HG03571 (cell line): ENCODE measurements around the gene EBF3.

Experiments used
- ATAC-seq: cut with Tn5 transposase; IDR thresholded peaks from one replicate; pipeline ENCODE4 v1.9.1; 2021; ENCODE audit not compliant: unreplicated experiment

The EBF3 gene

DNA sequence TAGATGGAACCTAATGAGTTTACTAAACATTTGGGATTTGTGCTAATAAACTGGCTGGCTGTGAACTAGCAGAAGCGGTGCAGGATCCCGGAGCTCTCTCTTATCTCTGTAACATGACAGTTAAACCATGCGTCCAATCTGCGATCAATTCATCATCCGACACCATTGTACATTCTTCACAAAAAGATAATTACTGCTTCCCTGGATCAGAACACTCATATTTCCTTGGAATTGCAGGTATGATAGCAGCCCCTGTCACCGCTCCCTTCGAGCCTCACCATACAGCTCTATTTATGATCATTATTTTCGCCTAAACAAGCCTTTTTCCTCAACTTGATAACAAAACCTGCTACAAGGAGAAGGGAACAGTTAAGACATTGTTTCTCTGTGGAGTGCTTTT lies 18.5 kb downstream of the EBF3 start:
- no peak for ATAC-seq

DNA sequence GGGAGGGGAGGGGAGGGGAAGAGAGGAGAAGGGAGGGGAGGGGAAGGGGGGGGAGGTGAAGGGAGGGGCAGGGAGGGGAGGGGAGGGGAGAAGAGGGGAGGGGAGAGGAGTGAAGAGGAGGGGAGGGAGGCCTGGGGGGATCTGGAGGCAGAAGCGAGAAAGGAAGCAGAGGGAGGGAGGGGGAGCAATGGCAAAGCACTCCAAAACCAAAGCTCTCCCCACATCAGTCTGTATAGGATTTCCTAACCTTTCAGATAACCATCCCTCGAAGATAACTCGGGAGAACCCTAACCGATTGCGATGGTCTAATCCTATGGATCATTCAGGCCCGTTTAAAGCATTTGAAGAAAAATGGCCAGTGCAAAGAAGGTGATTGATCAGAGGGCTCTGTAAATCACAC lies 19.0 kb downstream of the EBF3 start:
- no peak for ATAC-seq

DNA sequence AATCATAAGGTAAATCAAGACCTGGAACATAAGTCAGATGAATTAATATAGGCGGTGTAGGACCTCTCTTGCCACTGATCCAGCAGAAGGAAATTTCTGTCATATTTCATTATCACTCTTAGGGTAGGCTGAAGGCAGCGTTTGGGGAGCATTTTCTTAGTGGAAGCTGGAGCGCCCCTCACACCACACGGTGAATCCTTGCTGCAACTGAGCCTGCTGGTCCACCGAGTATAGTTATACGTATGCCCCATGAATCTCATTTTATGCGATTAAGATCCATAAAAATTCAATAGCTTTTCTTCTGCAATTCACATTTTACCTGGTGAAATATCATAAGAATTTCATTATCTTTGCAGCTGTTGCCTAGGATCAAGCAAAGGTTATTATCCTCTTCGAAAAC lies 19.6 kb downstream of the EBF3 start:
- no peak for ATAC-seq

DNA sequence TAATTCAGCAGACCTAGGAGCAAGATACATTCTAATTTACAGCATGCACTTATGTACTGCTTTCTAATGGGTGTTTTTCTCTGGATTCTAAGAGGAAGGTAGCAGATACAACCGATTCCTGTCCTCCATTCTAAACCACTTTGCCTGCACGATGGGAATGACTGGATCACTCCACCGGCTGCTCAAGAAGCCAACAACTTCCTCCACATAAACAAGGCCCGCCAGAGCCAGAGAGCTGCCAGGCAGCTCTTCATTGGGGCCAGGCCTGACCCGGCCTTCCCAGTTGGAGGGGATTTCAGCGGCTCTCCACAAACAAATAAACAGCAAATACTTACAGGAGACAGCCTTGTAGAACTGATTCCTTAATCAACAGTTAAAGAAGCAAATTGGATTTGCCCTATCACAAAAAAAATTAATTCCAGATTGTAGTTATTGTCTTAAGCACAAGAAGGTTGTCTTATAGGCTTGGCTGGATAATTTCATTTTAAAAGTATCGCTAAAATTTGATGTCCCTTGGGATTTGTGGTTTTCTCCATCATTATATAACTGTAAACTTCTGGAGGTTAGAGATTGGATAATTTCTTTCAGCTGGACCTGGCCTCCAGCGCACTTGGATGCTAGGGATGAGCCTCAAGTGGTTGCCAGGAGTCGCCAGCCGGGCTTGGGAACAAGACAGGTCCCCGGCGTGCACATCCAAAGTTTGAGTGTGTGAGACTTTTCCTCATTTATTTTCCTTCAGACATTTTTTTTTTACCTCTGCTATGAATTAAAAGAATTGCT lies 20.9 kb downstream of the EBF3 start:
- ATAC-seq, result no peak

DNA sequence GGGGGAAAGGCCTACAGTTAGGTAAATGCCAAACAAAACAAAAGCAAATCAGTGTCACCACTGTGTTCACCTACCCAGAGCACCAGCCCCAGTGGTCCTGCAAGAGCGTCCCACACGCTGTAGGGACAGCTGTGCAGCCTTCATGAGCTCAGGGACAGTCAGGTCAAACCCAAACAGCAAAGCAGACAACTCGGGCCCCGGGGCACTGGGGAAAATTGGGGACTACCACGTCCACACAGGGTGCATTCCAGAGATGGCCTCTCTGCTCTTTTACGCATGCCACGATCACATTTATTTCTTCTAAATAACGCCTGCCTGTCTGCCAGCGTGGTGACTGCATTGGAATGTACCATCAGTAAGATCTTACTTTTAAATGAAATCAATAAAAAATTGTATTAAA lies 21.7 kb downstream of the EBF3 start:
- no peak for ATAC-seq

DNA sequence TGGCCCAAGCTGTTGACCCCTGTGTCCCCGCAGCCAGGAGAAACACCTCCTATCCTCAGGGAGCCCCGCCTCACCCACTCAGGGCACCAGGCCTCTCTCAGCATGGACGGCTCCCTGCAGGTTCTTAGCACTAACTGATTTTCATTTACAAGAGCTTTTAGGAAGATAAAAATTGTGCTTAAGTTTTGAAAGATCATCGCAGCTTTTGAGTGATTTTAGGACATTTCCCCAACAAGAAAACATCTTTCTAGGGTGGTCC lies 22.1 kb downstream of the EBF3 start:
- no peak for ATAC-seq

DNA sequence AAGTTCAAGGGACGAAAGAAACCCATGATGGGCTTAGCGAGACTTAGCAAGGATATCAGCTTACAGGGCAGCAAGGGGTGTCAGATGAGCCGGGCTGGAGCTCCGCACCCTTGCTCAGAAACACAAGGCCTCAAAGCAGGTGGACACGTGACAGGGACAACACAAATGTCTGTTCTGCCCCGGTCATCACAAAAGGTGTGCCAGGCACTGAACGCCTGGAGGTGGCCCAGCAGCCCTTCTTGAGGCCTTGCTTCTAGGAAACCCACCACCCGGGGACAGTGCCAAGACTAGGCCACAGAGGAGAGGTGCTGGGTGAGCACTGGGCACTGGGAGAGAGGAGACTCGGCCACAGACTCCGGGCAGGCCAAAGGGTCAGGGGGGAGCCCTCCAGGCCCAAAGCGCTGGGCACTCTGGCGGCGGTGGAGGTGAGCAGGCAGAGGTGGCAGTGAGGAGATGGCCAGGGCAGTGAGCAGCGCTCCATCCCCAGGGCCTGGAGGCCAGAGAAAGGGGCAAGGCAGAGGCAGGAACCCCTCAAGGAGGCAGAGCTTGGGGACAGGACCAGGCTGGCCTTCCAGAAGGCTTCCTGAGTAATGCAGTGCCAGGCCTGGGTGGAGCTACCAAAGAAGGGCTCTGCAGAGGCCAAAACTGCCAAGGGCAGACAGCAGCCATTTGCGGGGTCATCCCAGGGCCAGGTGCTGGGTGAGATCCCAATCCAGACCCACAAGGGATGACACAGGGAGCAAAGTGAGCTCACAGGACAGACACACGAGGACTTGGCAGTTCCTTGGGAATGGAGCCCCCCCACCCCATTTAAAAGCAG lies 22.7 kb downstream of the EBF3 start:
- no peak for ATAC-seq

DNA sequence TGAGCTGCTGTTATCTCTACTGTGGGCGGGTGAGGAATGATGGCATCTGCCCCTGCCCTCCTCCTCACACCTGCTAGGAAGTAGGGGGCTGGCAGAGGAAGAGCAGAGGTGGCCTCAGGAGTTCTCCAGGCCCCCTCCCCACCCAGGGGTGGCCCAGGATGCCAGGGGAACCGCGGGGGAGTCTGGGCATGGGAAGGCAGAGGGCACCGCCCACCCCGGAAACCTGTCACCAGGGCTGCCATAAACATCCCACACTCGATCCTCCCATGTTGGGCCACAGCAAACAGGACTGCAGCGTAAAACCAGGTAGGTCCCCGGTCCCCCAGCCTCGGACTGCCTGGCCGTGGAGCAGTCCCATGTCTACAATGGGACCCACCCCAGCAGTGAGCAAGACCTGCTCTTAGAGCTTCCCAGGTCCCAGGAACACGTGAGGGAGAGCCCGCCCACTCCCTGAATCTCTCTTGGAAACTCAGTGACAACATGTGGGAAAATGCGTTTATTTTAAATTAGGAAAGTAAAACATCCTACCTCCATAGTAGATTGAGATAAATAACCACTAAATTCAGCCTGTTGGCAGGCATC lies 23.4 kb downstream of the EBF3 start:
- no peak for ATAC-seq

DNA sequence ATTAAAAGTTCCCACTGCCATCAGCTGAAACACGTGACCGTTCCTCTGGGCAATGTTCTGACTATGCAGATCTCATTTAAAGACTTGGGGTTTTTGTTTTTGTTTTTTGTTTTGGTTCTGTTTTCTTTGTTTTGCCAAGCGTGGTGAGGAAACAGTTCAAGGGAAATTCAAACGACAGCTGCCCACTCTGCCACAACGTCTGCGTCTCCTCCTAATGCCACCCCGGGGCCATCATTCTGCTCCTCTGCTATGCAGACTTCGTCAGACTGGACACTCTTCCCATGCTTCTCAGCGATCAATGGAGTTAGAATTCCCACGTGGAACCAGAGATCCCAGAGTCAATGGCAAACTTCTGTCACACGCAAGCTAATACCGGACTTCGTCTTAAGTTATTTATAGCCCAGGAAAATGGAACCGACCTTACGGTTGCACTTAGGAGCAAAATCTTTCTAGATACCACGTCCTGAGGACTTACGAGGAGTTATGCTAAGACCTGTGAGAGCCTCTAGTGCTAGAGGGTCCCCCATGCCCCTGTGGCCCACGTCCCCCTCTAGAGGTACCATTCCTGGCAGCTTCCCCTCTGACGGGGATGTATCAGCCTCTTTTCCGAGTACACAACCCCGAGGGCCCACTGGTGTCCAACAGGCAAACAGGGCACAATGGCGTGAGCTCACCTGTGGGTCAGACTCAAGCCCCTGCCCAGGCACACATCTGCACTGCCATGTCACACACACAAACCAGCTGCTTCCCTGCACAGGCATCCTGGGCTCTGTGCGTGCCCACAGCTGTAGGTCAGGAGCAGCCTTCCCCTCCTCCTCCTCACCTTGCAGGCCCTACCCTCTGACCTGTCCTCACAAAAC lies 24.4 kb downstream of the EBF3 start:
- no peak for ATAC-seq

DNA sequence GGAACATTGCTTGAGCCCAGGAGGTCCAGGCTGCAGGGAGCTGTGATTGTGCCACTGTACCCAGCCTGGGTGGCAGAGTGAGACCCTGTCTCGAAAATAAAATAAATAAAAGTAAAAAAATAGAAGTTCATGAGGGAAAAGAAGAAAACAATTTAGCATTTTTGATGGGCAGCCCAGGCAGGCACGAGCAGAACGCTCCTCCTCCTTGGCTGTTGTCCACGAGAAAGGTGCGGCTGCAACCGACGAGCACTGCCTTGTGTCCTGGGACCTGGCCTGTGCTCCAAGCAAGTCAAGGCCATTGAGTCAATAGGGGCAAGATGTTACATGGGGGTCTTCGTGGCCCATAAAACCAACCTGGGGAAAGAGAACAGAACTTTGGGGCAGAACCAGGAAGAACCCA lies 25.6 kb downstream of the EBF3 start:
- no peak for ATAC-seq

DNA sequence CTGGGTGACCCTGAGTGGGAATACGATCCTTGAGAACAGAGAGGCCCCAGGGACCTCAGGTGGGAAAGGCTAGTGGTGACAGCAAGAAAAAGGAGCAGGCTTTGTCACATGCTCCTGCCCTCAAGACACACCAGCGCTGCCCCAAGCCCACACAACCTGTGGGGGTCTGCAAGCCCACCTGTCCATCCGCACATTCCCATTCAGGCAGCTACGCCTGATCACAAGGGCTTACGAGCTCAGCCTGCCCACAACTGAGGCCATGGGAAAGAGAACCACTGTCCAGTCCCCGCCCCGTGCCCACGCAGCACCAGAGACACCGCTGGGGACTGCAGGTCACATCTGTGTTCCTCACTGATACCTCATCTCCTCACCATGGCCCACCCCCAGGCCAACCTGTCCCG lies 26.7 kb downstream of the EBF3 start:
- no peak for ATAC-seq

DNA sequence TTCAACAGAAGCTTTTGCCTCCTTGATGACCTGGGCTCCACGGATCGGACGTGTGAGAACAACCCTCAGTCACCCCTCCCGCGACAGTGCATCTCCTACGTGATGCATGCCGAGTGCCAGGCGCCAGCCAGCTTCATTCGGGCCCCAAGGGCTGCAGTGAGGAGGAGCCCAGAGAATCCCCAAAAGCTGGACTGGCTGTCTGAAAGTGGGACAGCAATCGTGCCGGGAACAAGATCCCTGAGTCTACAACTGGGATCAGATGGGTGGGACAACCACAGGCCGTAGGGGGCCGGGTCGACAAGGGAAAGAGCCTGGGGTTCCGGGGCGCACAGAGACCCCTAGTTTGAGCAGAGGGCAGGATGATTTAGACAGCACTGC lies 27.2 kb downstream of the EBF3 start:
- no peak for ATAC-seq

DNA sequence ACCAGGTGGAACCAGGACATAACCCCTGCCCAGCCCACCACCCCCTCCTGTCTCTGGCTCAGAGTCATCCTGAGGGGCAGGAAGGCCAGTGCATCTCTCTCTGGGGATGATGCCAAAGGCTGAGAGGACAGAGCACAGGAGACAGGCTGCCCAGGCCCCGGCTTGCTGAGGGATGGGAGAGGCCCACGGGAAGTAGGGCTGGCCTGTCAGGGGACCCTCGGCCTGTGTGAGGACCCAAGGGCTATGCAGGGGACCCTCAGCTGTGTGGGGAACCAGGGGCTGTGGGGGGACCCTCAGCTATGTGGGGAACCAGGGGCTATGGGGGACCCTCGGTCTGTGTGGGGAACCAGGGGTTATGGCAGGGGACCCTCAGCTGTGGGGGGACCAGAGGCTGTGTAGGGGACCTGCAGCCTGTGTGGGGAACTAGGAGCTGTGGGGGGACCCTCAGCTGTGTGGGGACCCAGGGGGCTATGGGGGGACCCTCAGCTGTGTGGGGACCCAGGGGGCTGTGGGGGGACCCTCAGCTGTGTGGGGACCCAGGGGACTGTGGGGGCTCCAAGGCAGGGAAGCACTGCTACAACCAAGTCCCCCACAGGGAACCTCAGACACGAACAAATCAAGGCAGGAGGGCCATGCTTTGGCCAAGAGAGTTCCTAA lies 27.7 kb downstream of the EBF3 start:
- no peak for ATAC-seq

DNA sequence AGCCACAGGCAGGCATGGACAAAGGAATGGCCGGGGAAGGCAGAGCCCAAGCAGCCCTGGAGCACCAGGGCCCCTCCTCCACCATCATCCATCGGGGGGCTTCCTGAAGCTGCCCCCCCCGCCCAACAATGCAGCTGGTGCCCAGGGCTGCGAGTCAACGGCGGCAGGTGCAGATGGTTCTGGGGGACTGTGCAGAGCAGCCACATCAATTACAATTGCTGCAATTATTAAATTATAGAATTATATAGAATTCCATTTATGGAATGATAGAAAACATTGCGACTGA lies 28.3 kb downstream of the EBF3 start:
- no peak for ATAC-seq

DNA sequence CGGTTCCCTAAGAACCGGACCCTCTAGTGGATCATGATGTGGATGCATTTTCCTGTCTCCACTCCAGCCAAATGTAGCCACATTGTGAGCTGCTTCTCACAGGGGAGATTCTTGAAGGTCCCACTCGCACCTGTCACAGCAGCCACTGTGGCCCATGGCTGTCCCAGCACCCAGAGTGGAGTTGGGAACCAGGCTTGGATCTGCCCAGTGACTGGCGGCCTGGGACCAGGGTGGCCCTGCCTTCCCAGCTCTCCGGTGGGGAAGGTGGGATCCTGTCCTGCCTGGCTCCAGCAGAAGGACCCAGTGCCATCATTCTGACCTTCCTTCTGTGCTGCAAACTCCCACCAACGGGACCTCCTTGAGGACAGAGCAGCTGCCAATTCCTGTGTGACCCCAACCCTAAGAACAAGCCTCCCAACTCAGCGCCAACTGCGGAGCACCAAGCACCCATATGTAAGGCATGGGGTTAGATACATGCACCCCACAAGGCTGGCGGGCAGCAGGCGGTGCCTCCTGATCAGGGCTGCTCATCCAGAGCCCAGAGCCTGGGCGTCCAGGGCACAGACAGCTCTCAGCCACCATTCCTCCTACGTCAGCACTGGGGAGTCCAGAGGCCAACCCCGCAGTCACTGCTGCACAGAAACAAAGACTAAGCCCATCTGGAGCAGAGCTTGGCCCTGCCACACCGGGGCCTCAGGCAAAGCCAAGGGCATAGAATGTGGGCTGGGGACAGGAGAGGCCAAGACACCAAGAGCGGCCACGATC lies 28.8 kb downstream of the EBF3 start:
- ATAC-seq, result no peak

DNA sequence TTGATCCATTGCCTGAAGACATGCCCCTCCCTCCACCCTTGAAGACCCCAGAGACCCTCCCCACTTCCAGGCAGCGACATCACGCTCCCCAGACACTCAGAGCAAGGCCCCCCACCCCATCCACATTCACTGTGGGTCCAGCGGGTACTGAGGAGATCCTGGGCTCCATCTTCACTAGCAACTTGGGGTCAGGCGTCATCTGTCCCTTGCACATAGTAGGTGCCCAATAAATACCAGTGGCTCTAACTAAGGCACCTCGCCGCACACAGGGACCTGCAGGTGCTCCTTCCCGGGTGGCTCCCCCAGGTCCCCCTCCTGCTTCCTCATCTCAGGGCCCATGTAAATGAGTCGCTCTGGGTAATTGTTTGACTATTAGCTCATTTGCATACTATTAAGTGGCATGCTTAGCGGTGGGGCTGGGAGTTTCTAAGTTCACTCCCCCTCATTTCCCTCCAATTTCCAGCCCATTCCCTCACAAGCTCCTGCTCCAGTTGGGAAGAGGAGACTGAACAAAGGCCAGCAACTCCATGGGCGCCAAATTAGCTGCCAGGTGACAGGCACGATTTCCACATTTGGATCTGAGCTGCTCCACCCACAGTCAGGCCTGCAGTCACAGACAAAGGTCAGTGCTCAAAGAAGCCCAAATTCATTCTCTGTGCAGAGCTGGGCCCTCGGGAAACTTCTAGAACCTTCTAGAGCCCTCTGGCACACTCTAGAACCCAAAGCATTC lies 29.7 kb downstream of the EBF3 start:
- no peak for ATAC-seq

DNA sequence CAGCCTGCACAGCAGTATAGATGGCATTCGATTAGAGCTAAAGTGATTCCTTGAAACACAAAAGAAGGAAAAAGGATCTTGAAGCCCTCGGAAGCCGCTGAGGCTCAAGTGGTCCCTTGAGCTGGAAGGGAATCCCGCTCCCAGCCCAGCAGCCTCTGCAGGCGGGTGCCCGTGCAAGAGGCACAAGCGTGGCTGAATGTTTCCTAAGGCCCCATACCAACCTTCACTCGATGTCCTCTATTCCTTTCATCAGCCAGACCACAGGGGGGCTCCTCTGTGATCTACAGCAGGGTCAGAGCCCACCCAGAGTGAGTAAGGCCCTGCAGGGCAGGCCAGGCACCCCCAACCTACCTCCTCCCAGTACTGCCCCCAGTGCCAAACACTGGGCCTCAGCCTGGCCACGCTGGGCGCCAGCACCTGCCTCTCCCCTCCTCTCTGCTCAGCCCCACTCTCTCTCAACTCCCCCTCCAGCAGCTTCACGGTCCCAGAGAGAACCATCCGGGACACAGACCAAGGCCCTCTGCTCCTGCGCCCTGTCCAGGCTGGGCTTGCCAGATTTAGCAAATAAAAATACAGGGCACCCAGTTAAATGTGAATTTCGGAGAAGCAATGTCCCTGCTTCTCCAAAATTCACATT lies 30.5 kb downstream of the EBF3 start:
- ATAC-seq, result no peak

DNA sequence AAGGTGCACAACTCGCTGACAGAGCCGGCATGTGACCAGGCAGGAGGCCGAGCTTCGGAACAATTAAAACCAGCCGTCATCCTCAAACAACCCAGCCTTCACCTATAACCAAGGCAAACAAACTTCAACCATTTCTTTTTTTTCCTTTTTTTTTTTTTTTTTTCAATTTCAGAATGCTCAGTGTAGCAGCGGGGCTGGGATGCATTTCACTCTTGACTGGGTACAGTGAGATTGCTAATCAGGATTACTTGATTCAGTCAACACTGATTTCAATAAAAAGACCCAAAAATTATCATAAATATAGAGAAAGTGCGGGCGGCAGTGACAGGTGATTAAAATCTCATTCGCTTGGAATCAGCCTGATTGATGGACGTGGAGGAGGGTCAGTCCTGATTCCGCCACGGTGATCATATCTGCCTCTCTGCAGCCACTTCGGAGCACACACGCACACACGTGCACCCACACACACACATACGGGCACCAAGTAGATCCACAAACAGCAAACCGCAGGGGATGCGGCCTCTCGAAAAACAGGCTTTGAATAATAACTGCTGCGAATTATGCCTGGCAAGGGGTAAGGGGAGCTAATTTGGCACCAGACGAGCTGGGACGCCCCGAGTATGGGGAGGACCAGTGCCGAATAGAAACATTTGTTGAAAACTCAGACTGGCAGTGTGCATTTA lies 31.2 kb downstream of the EBF3 start:
- no peak for ATAC-seq

DNA sequence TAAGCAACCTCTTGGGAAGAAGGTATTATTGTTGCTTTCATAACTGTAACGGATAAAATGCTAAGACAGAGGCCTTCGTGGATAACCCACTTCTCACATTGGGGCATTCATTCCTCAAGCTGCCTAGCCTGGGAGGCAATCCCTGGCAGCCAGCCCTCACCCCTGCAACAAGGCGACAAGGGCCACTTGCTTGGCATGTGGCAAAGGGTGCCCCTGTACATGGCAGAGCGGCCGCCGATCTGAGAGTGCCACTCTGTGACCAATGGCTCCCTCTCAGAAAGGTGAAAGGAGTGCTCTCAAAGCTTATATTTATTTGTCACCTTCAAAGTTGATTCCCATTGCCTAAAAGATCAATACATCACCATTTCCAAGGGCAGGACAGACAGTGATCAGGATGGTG lies 31.9 kb downstream of the EBF3 start:
- ATAC-seq, result no peak
